ENCODE measurements around the gene SUCLG2.
"Not testable (repeated sequence)": the region's sequence is repeated elsewhere in the genome, so short reads cannot be mapped to it uniquely, and the experiment has no call there.

The SUCLG2 gene

GRCh38 chr3:67605377-67605776 is 49.0 kb downstream of the SUCLG2 start:
- DNase-seq = peak in 1 of 2 experiments; percentile 4

GRCh38 chr3:67602816-67603215 is 51.6 kb downstream of the SUCLG2 start:
- no peak for DNase-seq

GRCh38 chr3:67601919-67602608 is 52.3 kb downstream of the SUCLG2 start:
- no peak for DNase-seq

GRCh38 chr3:67601385-67601784 is 53.0 kb downstream of the SUCLG2 start:
- no peak for DNase-seq

GRCh38 chr3:67599821-67600220 is 54.6 kb downstream of the SUCLG2 start:
- no peak for DNase-seq

GRCh38 chr3:67598814-67599556 is 55.4 kb downstream of the SUCLG2 start:
- DNase-seq = no peak

- no peak for DNase-seq
Measured at GRCh38 chr3:67595424-67595823, 59.0 kb downstream of the SUCLG2 start.

- DNase-seq = no peak
Measured at GRCh38 chr3:67593761-67594234, 60.6 kb downstream of the SUCLG2 start.

GRCh38 chr3:67592057-67592456 is 62.4 kb downstream of the SUCLG2 start:
- no peak for DNase-seq

- no peak for DNase-seq
Measured at GRCh38 chr3:67587811-67588210, 66.6 kb downstream of the SUCLG2 start.

- no peak for DNase-seq
Measured at GRCh38 chr3:67587301-67587700, 67.1 kb downstream of the SUCLG2 start.

GRCh38 chr3:67584608-67585007 is 69.8 kb downstream of the SUCLG2 start:
- not testable (repeated sequence) for DNase-seq

GRCh38 chr3:67580430-67581000 is 73.9 kb downstream of the SUCLG2 start:
- DNase-seq = no peak

- no peak for DNase-seq
Measured at GRCh38 chr3:67578416-67578815, 76.0 kb downstream of the SUCLG2 start.

- no peak for DNase-seq
Measured at GRCh38 chr3:67576441-67576840, 78.0 kb downstream of the SUCLG2 start.

GRCh38 chr3:67569324-67569723 is 85.1 kb downstream of the SUCLG2 start:
- no peak for DNase-seq

GRCh38 chr3:67567893-67568292 is 86.5 kb downstream of the SUCLG2 start:
- no peak for DNase-seq

GRCh38 chr3:67564973-67565372 is 89.4 kb downstream of the SUCLG2 start:
- no peak for DNase-seq

GRCh38 chr3:67564008-67564407 is 90.4 kb downstream of the SUCLG2 start:
- no peak for DNase-seq

- no peak for DNase-seq
Measured at GRCh38 chr3:67561667-67562394, 92.6 kb downstream of the SUCLG2 start.

GRCh38 chr3:67561266-67561665 is 93.1 kb downstream of the SUCLG2 start:
- DNase-seq = no peak

- no peak for DNase-seq
Measured at GRCh38 chr3:67559029-67559605, 95.3 kb downstream of the SUCLG2 start.

GRCh38 chr3:67558426-67558825 is 96.0 kb downstream of the SUCLG2 start:
- no peak for DNase-seq
